HepG2 (cell line): Measurements from ENCODE around the gene ARHGEF1. TPM values are rescaled to one million over a fixed set of nuclear protein-coding genes. Genes with fewer than 3 reads are reported as not detected.

Experiments used
- ATAC-seq: fragments of 200-7000 bp; cut with Tn5 transposase; 3 replicates; pipeline ENCODE4 v1.9.1; 2020; ENCODE audit warnings: mild to moderate bottlenecking, moderate library complexity
- BruUV-seq: library from RNA; stranded (reverse); fragments of 400-500 nt; replicated peaks from 2 replicates; lab custom pipeline; 2021; lab: Mats Ljungman, UMichigan
- CTCF ChIA-PET: fragments of 300-600 bp; formaldehyde crosslinking; extraction: SDS; loops from one replicate; lab custom pipeline; 2021; ENCODE audit warnings: low total read pairs, inconsistent platforms, low intra/inter-chr PET ratio; lab: Yijun Ruan, JAX
- POLR2A ChIA-PET: fragments of 350-600 bp; sonication (Branson Sonifier 250); formaldehyde crosslinking; loops from one replicate; lab custom pipeline; 2020; ENCODE audit warnings: antibody characterized with exemption, inconsistent platforms; lab: Yijun Ruan, JAX
- DNase-seq: peaks from one replicate; pipeline ENCODE4 v3.0.0-alpha.2; 2015; ENCODE audit warnings: low spot score
- FAIRE-seq: peaks from 3 replicates; lab custom pipeline; 2011; peaks lifted over from hg19 to GRCh38; lab: Jason Lieb, UNC
- H2AFZ ChIP-seq: one replicate; pipeline ENCODE4 v1.6.1; 2011; ENCODE audit warnings: low read length, inconsistent platforms
- H3K27ac ChIP-seq: fragments of 300-600 bp; 3 replicates; pipeline ENCODE4 v1.8.0; 2011; ENCODE audit warnings: mixed run types, mild to moderate bottlenecking, mixed read lengths, low read length, inconsistent platforms; ENCODE audit not compliant: insufficient read depth; ENCODE audit errors: extremely low read length
- H3K27me3 ChIP-seq, 2 experiments: fragments of 200-600 bp in 1 of 2; 2 replicates in 1 of 2; 3 replicates in 1 of 2; pipeline versions ENCODE4 v1.6.0 to v1.8.0; 2011; ENCODE audit warnings: low read length in 2 of 2, mild to moderate bottlenecking in 2 of 2, moderate library complexity in 2 of 2, inconsistent platforms in 1 of 2; ENCODE audit not compliant: insufficient read depth in 2 of 2, control insufficient read depth in 1 of 2
- H3K36me3 ChIP-seq, 2 experiments: fragments of 200-600 bp in 1 of 2; replicated peaks in 1 of 2; 2 replicates in 1 of 2; 3 replicates in 1 of 2; pipeline versions ENCODE4 v1.5.1 to v1.8.0; 2011; ENCODE audit warnings: low read length in 2 of 2, inconsistent platforms in 1 of 2; ENCODE audit not compliant: insufficient read depth in 2 of 2, control insufficient read depth in 1 of 2
- H3K4me1 ChIP-seq: 2 replicates; pipeline ENCODE4 v1.5.1; 2012; ENCODE audit warnings: low read length, inconsistent platforms; ENCODE audit not compliant: insufficient read depth
- H3K4me2 ChIP-seq: 2 replicates; pipeline ENCODE4 v1.6.0; 2011; ENCODE audit warnings: low read depth, low read length, inconsistent platforms
- H3K4me3 ChIP-seq, 3 experiments: fragments of 200-600 bp in 1 of 3; sonication (generic), shearing (Covaris generic) in 1 of 3; replicated peaks in 1 of 3; 2 replicates each; pipeline ENCODE4 v1.5.1; 2011 to 2016; ENCODE audit warnings: low read length in 3 of 3, inconsistent platforms in 2 of 3, low read depth in 2 of 3, mild to moderate bottlenecking in 2 of 3, control low read depth in 1 of 3, mixed read lengths in 1 of 3; ENCODE audit not compliant: insufficient read depth in 1 of 3
- H3K79me2 ChIP-seq: one replicate; pipeline ENCODE4 v1.6.1; 2011; ENCODE audit warnings: low read length, inconsistent platforms; ENCODE audit not compliant: insufficient read depth
- H3K9ac ChIP-seq: 2 replicates; pipeline ENCODE4 v1.6.0; 2011; ENCODE audit warnings: mild to moderate bottlenecking, low read depth, low read length, inconsistent platforms; ENCODE audit not compliant: insufficient read depth
- H3K9me3 ChIP-seq: 2 replicates; pipeline ENCODE4 v1.5.1; 2012; ENCODE audit warnings: mild to moderate bottlenecking, low read length
- H4K20me1 ChIP-seq: 2 replicates; pipeline ENCODE4 v1.6.0; 2011; ENCODE audit warnings: inconsistent platforms, mild to moderate bottlenecking, low read length, moderate library complexity; ENCODE audit not compliant: insufficient read depth
- GATA4 ChIP-seq: sonication (generic); IDR thresholded peaks from 2 replicates; pipeline ENCODE4 v1.6.1; 2016; ENCODE audit warnings: antibody characterized with exemption, low read depth, borderline replicate concordance
- KDM5B ChIP-seq: sonication (generic); formaldehyde crosslinking; IDR thresholded peaks from 2 replicates; pipeline ENCODE4 v1.4.0; 2020; ENCODE audit warnings: missing genetic modification reagents, mild to moderate bottlenecking, borderline replicate concordance
- ZNF83 ChIP-seq: sonication (generic); formaldehyde crosslinking; IDR thresholded peaks from 2 replicates; pipeline ENCODE4 v1.4.0; 2020; ENCODE audit warnings: missing genetic modification reagents, mild to moderate bottlenecking, borderline replicate concordance
- WGBS: methylation state at CpG from one replicate; pipeline ENCODE4 v1.1.6; 2017; ENCODE audit warnings: low lambda C conversion rate; 5-methylcytosine and 5-hydroxymethylcytosine counted together
- in situ Hi-C: cut with HindIII; loops from 2 replicates; pipeline ENCODE4 v1.10.0; 2017; ENCODE audit warnings: low pct_unique_long_range_greater_than_20kb; ENCODE audit not compliant: extremely low pct_ligation_motif_present
- intact Hi-C: fragments of 100-400 bp; cut with micrococcal nuclease; formaldehyde crosslinking; loops from one replicate; pipeline ENCODE4 v1.10.0; 2022; ENCODE audit not compliant: unreplicated experiment
- polyA plus RNA-seq, 8 experiments: library from polyadenylated mRNA; depleted of rRNA in 3 of 8; stranded (reverse) in 7 of 8; unstranded in 1 of 8; fragments of >200 nt; fragmentation: Illumina TruSeq in 4 of 8; extraction: Trizol in 4 of 8; gene quantifications; 2 replicates each; pipeline versions ENCODE4 v1.2.1 to v1.2.3, GENCODE V29; 2011 to 2016; ENCODE audit warnings: low read depth in 4 of 8, missing spikeins in 1 of 8, mixed read lengths in 1 of 8; ENCODE audit not compliant: insufficient read depth in 1 of 8
- total RNA-seq, 5 experiments: library from RNA; depleted of rRNA; stranded (reverse); fragments of >200 nt; fragmentation: Illumina TruSeq; extraction: Trizol; gene quantifications; 2 replicates each; pipeline ENCODE4 v1.2.3, GENCODE V29; 2016; ENCODE audit warnings: low read depth in 1 of 5

ARHGEF1 gene
- total and polyA plus RNA-seq, 2 of the 13 experiments (the other 11 are each of a cell fraction or from before 2014, with no cell fraction given), result 33.7 to 34.7 TPM

- Histone ChIP-seq H3K4me2 (peak overlapping the region; percentile 72), H3K27me3 (no peaks in the 10 kb centered on the region; a peak in 1 of 5 replicates), H3K4me3 (peak overlapping the region in 2 of 3 experiments; percentile 12 to 55; a peak in 2 of 6 replicates), H3K9ac (peak overlapping the region; percentile 50), H3K36me3 (peaks cover 4 to 13% of the 10 kb centered on the region in 2 experiments; a peak in 3 of 5 replicates), H3K79me2 (peaks cover 25% of the 10 kb centered on the region), H2AFZ (no peak overlapping the region), H4K20me1 (no peaks in the 10 kb centered on the region), H3K4me1 (peaks cover 48% of the 10 kb centered on the region), H3K9me3 (no peaks in the 10 kb centered on the region), H3K27ac (peak overlapping the region; percentile 66)
- in situ Hi-C loops (loop anchor here (10.0 kb wide), 1 partner anchor 48 kb away; no protein-coding TSS in a partner anchor), intact Hi-C loops (no loop called here)
- no peak for DNase-seq
- BruUV-seq, result no TSS peak
- ATAC-seq, result no peak
- WGBS, result 87% methylated on average over 13 of the region's 13 CpGs
- FAIRE-seq, result no peak
- POLR2A ChIA-PET, result interaction anchor here (0.9 to 2.4 kb wide), 5 partner anchors 14 to 71 kb away, joined by 3 to 21 read pairs (median 3); partner anchors contain the start of gene RPS19
- TF ChIP-seq KDM5B (CRISPR knock-in tag) (0 out of 2 replicates have a peak, but pooled peaks have one; percentile 16), GATA4 (no peak), ZNF83 (no peak)
- CTCF ChIA-PET, result interaction anchor here (1.2 to 1.8 kb wide), 4 partner anchors 13 to 64 kb away, joined by 3 to 7 read pairs (median 4); no protein-coding TSS in a partner anchor
Observed at GRCh38 chr19:41886761-41887710, 4.1 kb downstream of the ARHGEF1 start.
